ENCODE measurements around the gene WFIKKN2. TPM values are rescaled to one million over a fixed set of nuclear protein-coding genes. Genes with fewer than 3 reads are reported as not detected.

Gene WFIKKN2
- total and polyA plus RNA-seq, 2 of the 8 experiments (the other 6 are each of a cell fraction or from before 2014, with no cell fraction given) = 0.07 to 0.30 TPM

GRCh38 chr17:50871364-50871763 lies 36.0 kb downstream of the WFIKKN2 start:
- Histone ChIP-seq H3K27me3 (replicated peaks in 1 of 4; ENCODE audit: control insufficient read depth in 3 of 4, extremely low read depth in 1 of 4, insufficient read depth in 3 of 4, low read length in 3 of 4) (no peaks in the 10 kb centered on the region), H3K27ac (ENCODE audit: low read depth, low read length) (no peak overlapping the region), H2AK5ac (ENCODE audit: low read depth, low read length) (no peak overlapping the region), H2BK15ac (ENCODE audit: low read length) (no peak overlapping the region), H2BK5ac (ENCODE audit: low read depth, low read length) (no peak overlapping the region), H4K8ac (ENCODE audit: extremely low read depth, insufficient read depth, low read length) (no peak overlapping the region), H3K79me1 (ENCODE audit: low read depth, low read length) (no peaks in the 10 kb centered on the region), H3K4me1 (replicated peaks in 1 of 4; ENCODE audit: control insufficient read depth in 3 of 4, insufficient read depth in 4 of 4, low read length in 3 of 4) (peaks cover 0 to 2% (median 0%) of the 10 kb centered on the region in 4 experiments; a peak in 1 of 7 replicates), H4K5ac (ENCODE audit: insufficient read length, low read depth, low read length) (no peak overlapping the region), H3K4me3 (ENCODE audit: extremely low read depth in 1 of 4, insufficient read depth in 2 of 4, low read depth in 3 of 4, low read length in 4 of 4) (no peak overlapping the region), H3K9ac (replicated peaks in 1 of 4; ENCODE audit: extremely low read depth in 1 of 4, low read depth in 3 of 4, low read length in 3 of 4) (no peak overlapping the region), H2BK120ac (replicated peaks; ENCODE audit: low read depth, low read length) (no peak overlapping the region), H3K79me2 (ENCODE audit: control insufficient read depth in 1 of 2, insufficient read depth in 2 of 2, low read length in 2 of 2) (no peaks in the 10 kb centered on the region), H3K4me2 (ENCODE audit: insufficient read depth in 1 of 2, low read depth in 2 of 2, low read length in 2 of 2) (no peak overlapping the region), H3K23me2 (ENCODE audit: low read depth, low read length) (peaks cover 4% of the 10 kb centered on the region; the same call in 1 of the 2 replicates), H4K91ac (replicated peaks; ENCODE audit: insufficient read length, low read length) (no peak overlapping the region), H3K9me3 (ENCODE audit: insufficient read depth in 2 of 2, low read depth in 1 of 2, low read length in 1 of 2) (no peaks in the 10 kb centered on the region), H2AFZ (ENCODE audit: low read length) (no peak overlapping the region), H3K4ac (replicated peaks; ENCODE audit: insufficient read length, low read depth, low read length) (no peak overlapping the region), H3K23ac (ENCODE audit: insufficient read length) (no peak overlapping the region), H3K18ac (ENCODE audit: extremely low read depth, low read length) (no peak overlapping the region), H4K20me1 (replicated peaks in 1 of 2; ENCODE audit: control insufficient read depth in 1 of 2, insufficient read depth in 2 of 2, low read length in 2 of 2) (no peaks in the 10 kb centered on the region), H3K56ac (replicated peaks; ENCODE audit: insufficient read length, low read depth, low read length) (no peak overlapping the region), H2BK20ac (ENCODE audit: low read length) (no peak overlapping the region), H3K14ac (ENCODE audit: insufficient read length) (no peak overlapping the region), H3K36me3 (ENCODE audit: control insufficient read depth in 2 of 4, insufficient read depth in 4 of 4, low read length in 3 of 4) (no peaks in the 10 kb centered on the region), H2BK12ac (ENCODE audit: low read depth, low read length) (no peak overlapping the region)
- FAIRE-seq (no peak), DNase-seq (ENCODE audit: low read depth in 1 of 2, low spot score in 2 of 2) (no peak)
- ChIA-PET POLR2A (ENCODE audit: partially characterized antibody) (no interaction called here), CTCF (ENCODE audit: partially characterized antibody) (interaction anchor here (1.1 to 4.0 kb wide), 6 partner anchors 10 to 88 kb away, joined by 3 to 9 read pairs (median 4); no protein-coding TSS in a partner anchor)
- 89% methylated on average over 4 of the region's 4 CpGs; no CpG with 5 or more reads in 1 of the 2 experiments for WGBS, 2 experiments (ENCODE audit: extremely low coverage in 1 of 2, insufficient coverage in 1 of 2, insufficient read length in 1 of 2, insufficient replicate concordance in 2 of 2, low coverage in 1 of 2, low lambda C conversion rate in 2 of 2, missing lambda C conversion rate in 1 of 2)
- TF ChIP-seq RFX5 (IDR thresholded peaks at IDR 0.05; ENCODE audit: borderline replicate concordance, low read depth, low read length) = no peak

Data from H1 (cell line).